Activated CD8-positive, alpha-beta memory T cell treated with anti-CD3 and anti-CD28 coated beads for 36 hours (primary cell): ENCODE data around the gene CAMTA1. TPM values are rescaled to one million over a fixed set of nuclear protein-coding genes. Genes with fewer than 3 reads are reported as not detected.

Experiments
- CTCF ChIA-PET: fragments of 350-600 bp; sonication (Branson Sonifier 250); formaldehyde crosslinking; loops from one replicate; lab custom pipeline; 2021; ENCODE audit warnings: antibody characterized with exemption; lab: Charles Lee
- POLR2A ChIA-PET: fragments of 350-600 bp; sonication (Branson Sonifier 250); formaldehyde crosslinking; loops from one replicate; lab custom pipeline; 2021; ENCODE audit warnings: antibody characterized with exemption; lab: Charles Lee
- total RNA-seq, 2 experiments: library from RNA; stranded (reverse); gene quantifications; one replicate each; pipeline ENCODE4 v1.2.3, GENCODE V29; 2021

The CAMTA1 gene
- total RNA-seq, 2 experiments from 2014 or later: 66.5 to 72.5 TPM

GRCh38 chr1:7457811-7458210, 672.6 kb downstream of the CAMTA1 start:
- CTCF ChIA-PET: no interaction called here
- POLR2A ChIA-PET: no interaction called here

- ChIA-PET CTCF (no interaction called here), POLR2A (no interaction called here)
Measured at GRCh38 chr1:7458946-7459345, 673.7 kb downstream of the CAMTA1 start.

- ChIA-PET POLR2A (no interaction called here), CTCF (no interaction called here)
Measured at GRCh38 chr1:7459914-7460313, 674.7 kb downstream of the CAMTA1 start.

DNA sequence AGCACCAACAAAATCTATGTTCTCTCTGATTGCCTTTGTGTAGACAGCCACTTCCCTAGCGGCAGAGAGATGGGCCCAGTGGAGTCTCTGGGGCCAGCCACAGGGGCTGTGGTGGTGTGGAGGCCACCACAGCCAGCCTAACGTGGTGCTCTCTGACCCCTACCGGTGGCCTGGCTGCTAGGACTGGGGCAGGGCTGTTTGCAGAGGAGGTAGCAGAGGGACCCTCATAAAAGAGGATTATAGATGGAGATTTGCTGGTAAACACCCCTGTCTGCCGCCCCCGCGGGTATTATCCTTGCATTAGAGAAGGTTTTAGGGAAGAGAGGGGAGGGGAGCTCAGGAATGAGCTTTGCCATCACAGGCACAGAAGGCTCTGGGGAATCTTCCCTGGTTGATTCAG, 675.6 kb downstream of the CAMTA1 start:
- ChIA-PET CTCF (no interaction called here), POLR2A (no interaction called here)

GRCh38 chr1:7462617-7463016, 677.4 kb downstream of the CAMTA1 start:
- POLR2A ChIA-PET: no interaction called here
- CTCF ChIA-PET: no interaction called here

DNA sequence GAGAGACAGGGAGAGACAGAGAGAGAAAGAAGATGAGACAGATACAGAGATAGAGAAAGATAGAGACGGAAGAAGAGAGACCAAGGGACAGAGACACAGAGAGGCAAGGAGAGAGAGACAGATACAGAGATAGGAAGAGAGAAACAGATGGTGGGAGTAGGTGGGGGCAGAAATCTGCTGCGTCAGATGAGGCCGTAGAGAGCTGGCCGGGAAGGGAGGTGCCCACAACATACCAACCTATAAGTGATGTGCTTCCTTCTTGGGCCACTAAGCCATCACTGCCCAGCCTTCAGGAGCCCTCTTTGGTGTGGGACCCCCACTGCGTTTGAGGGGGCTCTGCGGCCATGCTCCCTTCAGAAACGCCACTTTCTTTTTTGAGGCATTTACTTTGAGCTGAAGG, 678.3 kb downstream of the CAMTA1 start:
- POLR2A ChIA-PET: no interaction called here
- CTCF ChIA-PET: no interaction called here

- POLR2A ChIA-PET: no interaction called here
- CTCF ChIA-PET: no interaction called here
Measured at GRCh38 chr1:7464736-7465135, 679.5 kb downstream of the CAMTA1 start.

- ChIA-PET POLR2A (no interaction called here), CTCF (no interaction called here)
Measured at GRCh38 chr1:7467476-7468175, 682.4 kb downstream of the CAMTA1 start.

- ChIA-PET CTCF (no interaction called here), POLR2A (no interaction called here)
Measured at GRCh38 chr1:7468248-7468647, 683.0 kb downstream of the CAMTA1 start.

- ChIA-PET POLR2A (no interaction called here), CTCF (no interaction called here)
Measured at GRCh38 chr1:7469255-7469938, 684.1 kb downstream of the CAMTA1 start.

- ChIA-PET CTCF (no interaction called here), POLR2A (no interaction called here)
Measured at GRCh38 chr1:7470904-7471638, 685.8 kb downstream of the CAMTA1 start.

DNA sequence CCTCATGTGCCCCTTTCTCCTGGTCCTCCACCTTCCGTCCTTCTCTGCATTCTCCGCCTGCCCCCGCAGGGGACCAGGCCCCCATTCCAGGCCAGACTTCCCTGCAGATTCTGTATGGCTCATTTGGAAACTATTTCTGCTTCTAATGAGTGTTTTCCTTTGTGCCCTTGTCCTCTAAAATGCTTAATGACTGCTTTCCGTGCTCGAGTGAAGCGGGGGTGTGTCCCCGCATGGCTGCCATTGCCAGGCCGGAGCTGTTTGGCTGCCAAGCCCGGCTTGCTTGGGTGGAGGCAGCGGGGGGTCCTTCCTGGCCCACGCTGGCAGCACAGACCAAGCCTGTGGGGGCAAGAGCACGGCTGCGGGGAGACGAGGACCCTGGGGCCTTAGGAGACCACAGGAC, 686.6 kb downstream of the CAMTA1 start:
- CTCF ChIA-PET: no interaction called here

DNA sequence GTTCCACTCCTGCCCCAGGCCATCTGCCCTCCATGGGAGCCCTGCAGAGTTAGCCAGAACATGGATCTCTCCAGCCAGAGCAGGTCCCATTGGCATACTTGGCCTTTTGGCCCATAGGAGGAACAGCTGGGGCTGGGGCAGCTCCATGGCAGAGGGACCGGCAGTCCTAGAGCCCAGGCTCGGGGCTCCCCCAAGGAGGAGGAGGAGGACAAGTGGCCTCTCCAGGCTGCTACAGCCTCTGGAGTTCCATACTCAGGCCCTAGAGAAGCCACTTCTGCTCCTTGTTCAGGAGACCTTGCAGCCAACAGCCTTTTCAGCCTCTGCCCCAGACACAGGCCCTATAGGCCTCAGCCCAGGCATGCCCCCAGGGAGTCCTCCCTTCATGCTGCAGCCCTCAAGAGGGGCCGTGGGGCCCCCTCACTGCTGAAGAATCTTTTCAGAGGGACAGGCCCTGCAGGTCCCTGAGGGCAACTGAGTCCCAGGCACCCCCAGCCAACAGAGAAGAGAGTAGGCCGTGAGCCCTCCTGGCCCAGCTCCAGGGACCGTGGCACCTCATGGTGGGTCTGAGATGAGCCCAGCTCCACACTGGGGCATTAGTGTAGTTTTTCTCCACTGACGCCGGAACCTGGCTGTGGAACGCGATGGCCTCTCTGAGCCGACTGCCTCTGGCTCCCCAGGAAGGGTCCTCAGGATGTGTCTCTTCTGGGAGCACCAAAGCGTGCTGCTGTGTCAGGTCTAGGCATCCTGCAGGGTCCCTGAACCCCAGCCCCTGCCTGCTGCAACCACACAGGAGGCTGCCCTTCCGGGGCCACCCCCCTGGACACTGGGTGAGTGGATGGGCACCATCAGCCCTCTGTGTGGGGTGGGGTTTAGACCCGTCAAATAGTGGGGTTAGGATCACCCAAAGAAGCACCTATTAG, 688.2 kb downstream of the CAMTA1 start:
- ChIA-PET CTCF (no interaction called here), POLR2A (no interaction called here)

More for the DNA sequence above, 686.6 kb downstream of the CAMTA1 start:
- POLR2A ChIA-PET: no interaction called here

DNA sequence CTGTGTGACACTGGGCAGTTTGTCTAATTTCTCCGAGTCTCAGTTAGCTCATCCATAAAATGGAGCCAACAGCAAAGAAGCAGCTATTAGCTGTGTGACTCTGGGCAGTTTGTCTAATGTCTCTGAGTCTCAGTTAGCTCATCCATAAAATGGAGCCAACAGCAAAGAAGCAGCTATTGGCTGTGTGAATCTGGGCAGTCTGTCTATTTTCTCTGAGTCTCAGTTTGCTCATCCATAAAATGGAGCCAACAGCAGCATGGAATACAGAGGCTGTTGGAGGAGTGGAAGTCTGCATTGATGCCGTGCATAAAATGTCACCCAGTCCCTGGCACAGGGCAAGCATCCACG, 688.9 kb downstream of the CAMTA1 start:
- POLR2A ChIA-PET: no interaction called here
- CTCF ChIA-PET: no interaction called here

GRCh38 chr1:7474786-7475502, 689.7 kb downstream of the CAMTA1 start:
- POLR2A ChIA-PET: no interaction called here
- CTCF ChIA-PET: no interaction called here

- ChIA-PET POLR2A (no interaction called here), CTCF (no interaction called here)
Measured at GRCh38 chr1:7475691-7476090, 690.4 kb downstream of the CAMTA1 start.

- CTCF ChIA-PET: no interaction called here
- POLR2A ChIA-PET: no interaction called here
Measured at GRCh38 chr1:7476402-7476801, 691.1 kb downstream of the CAMTA1 start.

- ChIA-PET POLR2A (no interaction called here), CTCF (interaction anchor here (0.6 kb wide), 1 partner anchor 1580 kb away, joined by 3 read pairs; no protein-coding TSS in a partner anchor)
Measured at GRCh38 chr1:7476861-7477547, 691.8 kb downstream of the CAMTA1 start.
